ENCODE results near the gene SIX4. TPM values are rescaled to one million over a fixed set of nuclear protein-coding genes. Genes with fewer than 3 reads are reported as not detected.

Gene SIX4
- polyA plus RNA-seq, 1 donor (not counting 4 experiments of a cell fraction or from before 2014, with no cell fraction given), result 4.5 TPM

- Histone ChIP-seq H3K4me2 (ENCODE audit: control insufficient read depth, extremely low read depth, insufficient read depth, low read depth, low read length) (no peak overlapping the region), H3K4me3 (ENCODE audit: control insufficient read depth in 2 of 3, extremely low read depth in 1 of 3, insufficient read depth in 2 of 3, low read depth in 1 of 3, low read length in 3 of 3) (no peak overlapping the region), H3K36me3 (ENCODE audit: control insufficient read depth in 2 of 2, extremely low read depth in 1 of 2, insufficient read depth in 2 of 2, low read length in 2 of 2) (no peaks in the 10 kb centered on the region), H3K79me2 (ENCODE audit: control insufficient read depth, insufficient read depth, low read length) (no peaks in the 10 kb centered on the region), H3K9ac (ENCODE audit: control insufficient read depth, extremely low read depth, insufficient read depth, low read length) (no peak overlapping the region), H3K9me1 (ENCODE audit: control insufficient read depth, extremely low read depth, insufficient read depth, low read length) (no peaks in the 10 kb centered on the region), H3K27me3 (ENCODE audit: control insufficient read depth, extremely low read depth, insufficient read depth, low read length) (no peaks in the 10 kb centered on the region), H4K20me1 (ENCODE audit: control insufficient read depth, extremely low read depth, insufficient read depth, low read length) (no peaks in the 10 kb centered on the region), H3K4me1 (ENCODE audit: control insufficient read depth, extremely low read depth, insufficient read depth, low read length) (no peaks in the 10 kb centered on the region), H2AFZ (ENCODE audit: control insufficient read depth, low read length) (no peak overlapping the region), H3K27ac (ENCODE audit: control insufficient read depth, insufficient read depth, low read length) (no peak overlapping the region), H3K9me3 (ENCODE audit: control insufficient read depth, low read depth, low read length) (no peaks in the 10 kb centered on the region)
- FAIRE-seq (no peak), DNase-seq (ENCODE audit: low read depth, low spot score) (no peak)
- dilution Hi-C loops (cut with MboI; ENCODE audit: extremely low pct_ligation_motif_present, low sequenced_read_pairs), result no loop called here
- no peak for TF ChIP-seq EZH2 (IDR thresholded peaks at IDR 0.05; ENCODE audit: low read length)
Observed at GRCh38 chr14:60707858-60708257, 16.3 kb downstream of the SIX4 start.

- Histone ChIP-seq H3K4me1 (ENCODE audit: control insufficient read depth, extremely low read depth, insufficient read depth, low read length) (no peaks in the 10 kb centered on the region), H3K9ac (ENCODE audit: control insufficient read depth, extremely low read depth, insufficient read depth, low read length) (no peak overlapping the region), H3K4me2 (ENCODE audit: control insufficient read depth, extremely low read depth, insufficient read depth, low read depth, low read length) (no peak overlapping the region), H3K79me2 (ENCODE audit: control insufficient read depth, insufficient read depth, low read length) (no peaks in the 10 kb centered on the region), H3K27me3 (ENCODE audit: control insufficient read depth, extremely low read depth, insufficient read depth, low read length) (no peaks in the 10 kb centered on the region), H3K9me3 (ENCODE audit: control insufficient read depth, low read depth, low read length) (no peaks in the 10 kb centered on the region), H3K36me3 (ENCODE audit: control insufficient read depth in 2 of 2, extremely low read depth in 1 of 2, insufficient read depth in 2 of 2, low read length in 2 of 2) (no peaks in the 10 kb centered on the region), H3K27ac (ENCODE audit: control insufficient read depth, insufficient read depth, low read length) (no peak overlapping the region), H3K4me3 (ENCODE audit: control insufficient read depth in 2 of 3, extremely low read depth in 1 of 3, insufficient read depth in 2 of 3, low read depth in 1 of 3, low read length in 3 of 3) (no peak overlapping the region), H2AFZ (ENCODE audit: control insufficient read depth, low read length) (no peak overlapping the region), H4K20me1 (ENCODE audit: control insufficient read depth, extremely low read depth, insufficient read depth, low read length) (no peaks in the 10 kb centered on the region), H3K9me1 (ENCODE audit: control insufficient read depth, extremely low read depth, insufficient read depth, low read length) (no peaks in the 10 kb centered on the region)
- dilution Hi-C loops (cut with MboI; ENCODE audit: extremely low pct_ligation_motif_present, low sequenced_read_pairs), result no loop called here
- TF ChIP-seq CTCF (optimal IDR thresholded peaks at IDR 0.05 in 1 of 3, IDR thresholded peaks at IDR 0.05 in 1 of 3, conservative IDR thresholded peaks at IDR 0.05 in 1 of 3; ENCODE audit: extremely low read depth in 1 of 3, insufficient read depth in 2 of 3, low read length in 3 of 3) (no peak), EZH2 (IDR thresholded peaks at IDR 0.05; ENCODE audit: low read length) (no peak)
- FAIRE-seq (no peak), DNase-seq (ENCODE audit: low read depth, low spot score) (no peak)
Observed at GRCh38 chr14:60705100-60705499, 19.1 kb downstream of the SIX4 start.

GRCh38 chr14:60700598-60700997 lies 23.6 kb downstream of the SIX4 start:
- no peak for DNase-seq (ENCODE audit: low read depth, low spot score)
- dilution Hi-C loops (cut with MboI; ENCODE audit: extremely low pct_ligation_motif_present, low sequenced_read_pairs), result no loop called here
- no peak for FAIRE-seq

More at GRCh38 chr14:60700598-60700997, 23.6 kb downstream of the SIX4 start:
- TF ChIP-seq EZH2 (IDR thresholded peaks at IDR 0.05; ENCODE audit: low read length), result no peak
- TF ChIP-seq CTCF (optimal IDR thresholded peaks at IDR 0.05 in 1 of 3, IDR thresholded peaks at IDR 0.05 in 1 of 3, conservative IDR thresholded peaks at IDR 0.05 in 1 of 3; ENCODE audit: extremely low read depth in 1 of 3, insufficient read depth in 2 of 3, low read length in 3 of 3), result no peak
- no peaks in the 10 kb centered on the region for H3K9me1 ChIP-seq (ENCODE audit: control insufficient read depth, extremely low read depth, insufficient read depth, low read length)
- H3K4me1 ChIP-seq (ENCODE audit: control insufficient read depth, extremely low read depth, insufficient read depth, low read length), result no peaks in the 10 kb centered on the region
- H3K27me3 ChIP-seq (ENCODE audit: control insufficient read depth, extremely low read depth, insufficient read depth, low read length), result no peaks in the 10 kb centered on the region
- H4K20me1 ChIP-seq (ENCODE audit: control insufficient read depth, extremely low read depth, insufficient read depth, low read length), result no peaks in the 10 kb centered on the region
- no peaks in the 10 kb centered on the region for H3K36me3 ChIP-seq (ENCODE audit: control insufficient read depth in 2 of 2, extremely low read depth in 1 of 2, insufficient read depth in 2 of 2, low read length in 2 of 2)
- H3K9ac ChIP-seq (ENCODE audit: control insufficient read depth, extremely low read depth, insufficient read depth, low read length), result no peak overlapping the region
- no peak overlapping the region for H3K27ac ChIP-seq (ENCODE audit: control insufficient read depth, insufficient read depth, low read length)
- H3K79me2 ChIP-seq (ENCODE audit: control insufficient read depth, insufficient read depth, low read length), result no peaks in the 10 kb centered on the region
- H3K9me3 ChIP-seq (ENCODE audit: control insufficient read depth, low read depth, low read length), result no peaks in the 10 kb centered on the region
- no peak overlapping the region for H3K4me3 ChIP-seq (ENCODE audit: control insufficient read depth in 2 of 3, extremely low read depth in 1 of 3, insufficient read depth in 2 of 3, low read depth in 1 of 3, low read length in 3 of 3)
- no peak overlapping the region for H3K4me2 ChIP-seq (ENCODE audit: control insufficient read depth, extremely low read depth, insufficient read depth, low read depth, low read length)
- H2AFZ ChIP-seq (ENCODE audit: control insufficient read depth, low read length), result no peak overlapping the region

Data from keratinocyte (primary cell).